HL-60 (cell line): ENCODE measurements around the gene LIN7C.

Source experiments
- DNase-seq, 2 experiments: peaks; one replicate each; pipeline ENCODE4 v3.0.0-alpha.2; 2010 to 2020; ENCODE audit warnings: low read depth in 1 of 2, low spot score in 1 of 2
- H3K27ac ChIP-seq: fragments of 250-450 bp; sonication (Bioruptor Pico); replicated peaks from 2 replicates; pipeline ENCODE4 v1.5.1; 2020; ENCODE audit warnings: mild to moderate bottlenecking, moderate library complexity
- H3K27me3 ChIP-seq: fragments of 250-450 bp; sonication (Bioruptor Pico); 2 replicates; pipeline ENCODE4 v1.5.1; 2021; ENCODE audit warnings: mild to moderate bottlenecking, moderate library complexity; ENCODE audit not compliant: insufficient read depth, poor library complexity, severe bottlenecking
- H3K4me3 ChIP-seq: replicated peaks from 2 replicates; pipeline ENCODE4 v1.5.1; 2011; ENCODE audit warnings: mild to moderate bottlenecking, control low read depth, low read length; ENCODE audit not compliant: insufficient read depth
- GABPA ChIP-seq: IDR thresholded peaks from 2 replicates; pipeline ENCODE4 v1.6.1; 2012; ENCODE audit warnings: low read depth
- POLR2AphosphoS5 ChIP-seq: IDR thresholded peaks from 2 replicates; pipeline ENCODE4 v1.6.1; 2012; ENCODE audit warnings: low read depth
- SPI1 ChIP-seq: IDR thresholded peaks from 2 replicates; pipeline ENCODE4 v1.6.1; 2012; ENCODE audit warnings: low read depth, mild to moderate bottlenecking, borderline replicate concordance
- TF ChIP-seq, protein P1 (sequence below): IDR thresholded peaks from 2 replicates; pipeline ENCODE4 v1.6.1; 2012; ENCODE audit warnings: low read depth; ENCODE audit not compliant: insufficient replicate concordance
- TF ChIP-seq, protein P2 (sequence below): IDR thresholded peaks from one replicate; pipeline ENCODE4 v1.5.1; 2011; ENCODE audit warnings: low read length, control low read depth, inconsistent platforms; ENCODE audit not compliant: insufficient read depth

LIN7C gene

DNA sequence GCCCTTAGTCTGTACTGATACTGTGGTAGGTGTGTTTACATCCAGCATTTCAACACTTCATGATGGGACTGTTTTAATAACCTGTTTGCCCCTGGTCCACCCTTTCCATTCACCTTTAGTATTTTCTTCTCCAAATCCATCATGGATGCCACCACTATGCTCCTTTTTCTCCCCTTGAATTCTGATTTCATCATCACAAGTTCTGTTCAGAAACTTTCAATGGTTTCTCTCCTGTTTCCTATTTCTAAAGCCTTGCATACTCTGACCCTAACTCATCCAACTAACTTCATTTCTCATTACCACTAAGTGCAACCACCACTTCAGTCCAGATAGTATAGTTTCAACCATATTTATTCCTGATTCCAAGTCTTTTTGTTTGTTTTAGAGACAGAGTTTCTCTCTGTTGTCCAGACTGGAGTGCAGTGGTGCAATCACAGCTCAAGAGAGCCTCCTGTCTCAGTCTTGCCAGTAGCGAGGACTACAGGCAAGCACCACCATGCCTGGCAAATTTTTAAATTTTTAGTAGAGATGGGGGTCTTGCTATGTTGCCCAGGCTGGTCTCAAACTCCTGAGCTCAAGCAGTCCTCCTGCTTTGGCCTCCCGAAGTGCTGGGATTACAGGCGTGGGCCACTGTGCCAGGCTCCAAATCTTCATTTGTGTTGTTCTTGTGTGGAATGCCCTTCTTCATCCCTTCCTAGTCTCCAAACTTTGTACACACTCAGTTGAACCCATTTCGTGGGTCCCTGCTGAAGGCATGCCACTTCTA, 1.2 kb upstream of the LIN7C start:
- TF ChIP-seq GABPA (no peak), SPI1 (no peak), POLR2AphosphoS5 (no peak)
- TF ChIP-seq, protein P1, sequence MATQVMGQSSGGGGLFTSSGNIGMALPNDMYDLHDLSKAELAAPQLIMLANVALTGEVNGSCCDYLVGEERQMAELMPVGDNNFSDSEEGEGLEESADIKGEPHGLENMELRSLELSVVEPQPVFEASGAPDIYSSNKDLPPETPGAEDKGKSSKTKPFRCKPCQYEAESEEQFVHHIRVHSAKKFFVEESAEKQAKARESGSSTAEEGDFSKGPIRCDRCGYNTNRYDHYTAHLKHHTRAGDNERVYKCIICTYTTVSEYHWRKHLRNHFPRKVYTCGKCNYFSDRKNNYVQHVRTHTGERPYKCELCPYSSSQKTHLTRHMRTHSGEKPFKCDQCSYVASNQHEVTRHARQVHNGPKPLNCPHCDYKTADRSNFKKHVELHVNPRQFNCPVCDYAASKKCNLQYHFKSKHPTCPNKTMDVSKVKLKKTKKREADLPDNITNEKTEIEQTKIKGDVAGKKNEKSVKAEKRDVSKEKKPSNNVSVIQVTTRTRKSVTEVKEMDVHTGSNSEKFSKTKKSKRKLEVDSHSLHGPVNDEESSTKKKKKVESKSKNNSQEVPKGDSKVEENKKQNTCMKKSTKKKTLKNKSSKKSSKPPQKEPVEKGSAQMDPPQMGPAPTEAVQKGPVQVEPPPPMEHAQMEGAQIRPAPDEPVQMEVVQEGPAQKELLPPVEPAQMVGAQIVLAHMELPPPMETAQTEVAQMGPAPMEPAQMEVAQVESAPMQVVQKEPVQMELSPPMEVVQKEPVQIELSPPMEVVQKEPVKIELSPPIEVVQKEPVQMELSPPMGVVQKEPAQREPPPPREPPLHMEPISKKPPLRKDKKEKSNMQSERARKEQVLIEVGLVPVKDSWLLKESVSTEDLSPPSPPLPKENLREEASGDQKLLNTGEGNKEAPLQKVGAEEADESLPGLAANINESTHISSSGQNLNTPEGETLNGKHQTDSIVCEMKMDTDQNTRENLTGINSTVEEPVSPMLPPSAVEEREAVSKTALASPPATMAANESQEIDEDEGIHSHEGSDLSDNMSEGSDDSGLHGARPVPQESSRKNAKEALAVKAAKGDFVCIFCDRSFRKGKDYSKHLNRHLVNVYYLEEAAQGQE: no peak
- TF ChIP-seq, protein P2, sequence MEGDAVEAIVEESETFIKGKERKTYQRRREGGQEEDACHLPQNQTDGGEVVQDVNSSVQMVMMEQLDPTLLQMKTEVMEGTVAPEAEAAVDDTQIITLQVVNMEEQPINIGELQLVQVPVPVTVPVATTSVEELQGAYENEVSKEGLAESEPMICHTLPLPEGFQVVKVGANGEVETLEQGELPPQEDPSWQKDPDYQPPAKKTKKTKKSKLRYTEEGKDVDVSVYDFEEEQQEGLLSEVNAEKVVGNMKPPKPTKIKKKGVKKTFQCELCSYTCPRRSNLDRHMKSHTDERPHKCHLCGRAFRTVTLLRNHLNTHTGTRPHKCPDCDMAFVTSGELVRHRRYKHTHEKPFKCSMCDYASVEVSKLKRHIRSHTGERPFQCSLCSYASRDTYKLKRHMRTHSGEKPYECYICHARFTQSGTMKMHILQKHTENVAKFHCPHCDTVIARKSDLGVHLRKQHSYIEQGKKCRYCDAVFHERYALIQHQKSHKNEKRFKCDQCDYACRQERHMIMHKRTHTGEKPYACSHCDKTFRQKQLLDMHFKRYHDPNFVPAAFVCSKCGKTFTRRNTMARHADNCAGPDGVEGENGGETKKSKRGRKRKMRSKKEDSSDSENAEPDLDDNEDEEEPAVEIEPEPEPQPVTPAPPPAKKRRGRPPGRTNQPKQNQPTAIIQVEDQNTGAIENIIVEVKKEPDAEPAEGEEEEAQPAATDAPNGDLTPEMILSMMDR: no peak
- peak overlapping the region; percentile 79 for H3K4me3 ChIP-seq
- H3K27me3 ChIP-seq: no peaks in the 10 kb centered on the region
- DNase-seq: no peak
- H3K27ac ChIP-seq: peak overlapping the region; percentile 89

DNA sequence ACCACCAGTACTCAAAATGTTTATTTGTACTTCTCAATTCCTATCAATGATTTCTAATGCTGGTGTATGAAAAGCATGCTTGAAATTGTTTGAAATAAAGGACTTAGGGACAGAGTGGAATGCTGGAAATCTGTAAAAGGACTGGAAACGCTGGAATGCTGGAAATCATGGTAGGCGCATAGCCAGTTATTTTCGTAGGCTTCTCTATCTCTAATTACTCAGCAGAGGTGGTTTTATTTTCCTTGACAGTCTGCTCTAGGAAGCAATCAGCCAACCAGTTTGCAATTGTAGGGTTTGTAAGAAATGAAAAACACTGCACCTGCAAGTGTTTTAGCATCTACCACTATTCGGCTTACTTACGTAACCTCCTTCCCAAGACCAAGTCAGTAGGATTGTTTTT, 788 bp downstream of the LIN7C start:
- Histone ChIP-seq H3K4me3 (peak overlapping the region; percentile 79), H3K27me3 (no peaks in the 10 kb centered on the region), H3K27ac (peak overlapping the region; percentile 89)
- TF ChIP-seq POLR2AphosphoS5 (no peak), GABPA (no peak), SPI1 (no peak)
- TF ChIP-seq, protein P1: no peak
- TF ChIP-seq, protein P2: no peak
- DNase-seq: no peak

DNA sequence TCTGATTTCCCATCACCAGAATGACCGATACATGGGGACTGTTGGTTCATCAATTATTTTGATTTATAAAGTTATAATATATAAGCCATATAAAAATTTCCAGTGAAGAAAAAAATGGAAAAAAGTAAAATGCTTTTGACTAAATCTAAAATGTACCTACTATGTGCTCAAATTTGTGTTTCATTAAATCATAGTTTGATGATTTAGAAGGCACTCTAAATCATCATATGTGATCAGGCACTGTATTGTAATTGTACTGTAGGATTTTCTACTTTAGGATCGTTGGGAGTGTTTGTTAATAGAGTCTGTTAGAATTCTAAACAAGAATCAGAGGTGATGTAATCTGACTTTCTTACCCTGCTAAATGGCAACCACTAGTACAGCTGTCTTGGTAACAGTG, 2.4 kb downstream of the LIN7C start:
- TF ChIP-seq POLR2AphosphoS5 (no peak), GABPA (no peak), SPI1 (no peak)
- TF ChIP-seq, protein P1: no peak
- TF ChIP-seq, protein P2: no peak

More for the DNA sequence above, 2.4 kb downstream of the LIN7C start:
- DNase-seq: no peak
- Histone ChIP-seq H3K27ac (no peak overlapping the region), H3K4me3 (no peak overlapping the region), H3K27me3 (no peaks in the 10 kb centered on the region)
